H9 (cell line): ENCODE measurements around the gene TARM1. TPM values are rescaled to one million over a fixed set of nuclear protein-coding genes. Genes with fewer than 3 reads are reported as not detected.

Source experiments
- DNase-seq: peaks from one replicate; pipeline ENCODE4 v3.0.0-alpha.2; 2017
- H2AFZ ChIP-seq: one replicate; pipeline ENCODE4 v1.6.1; 2013; ENCODE audit warnings: mild to moderate bottlenecking, low read length, control low read depth, moderate library complexity
- H2AK5ac ChIP-seq: 2 replicates; pipeline ENCODE4 v1.6.1; 2013; ENCODE audit warnings: low read length, control low read depth, mixed read lengths; ENCODE audit not compliant: insufficient read length
- H2BK120ac ChIP-seq: one replicate; pipeline ENCODE4 v1.6.1; 2013; ENCODE audit warnings: low read depth, mild to moderate bottlenecking, low read length, control low read depth, inconsistent platforms; ENCODE audit not compliant: poor library complexity, severe bottlenecking
- H2BK12ac ChIP-seq: 2 replicates; pipeline ENCODE4 v1.6.1; 2013; ENCODE audit warnings: low read length, control low read depth, mixed read lengths, low read depth; ENCODE audit not compliant: insufficient read length
- H2BK15ac ChIP-seq: 2 replicates; pipeline ENCODE4 v1.6.1; 2013; ENCODE audit warnings: low read depth, low read length, control low read depth
- H2BK20ac ChIP-seq: one replicate; pipeline ENCODE4 v1.6.1; 2013; ENCODE audit warnings: low read depth, mild to moderate bottlenecking, low read length, control low read depth, inconsistent platforms; ENCODE audit not compliant: poor library complexity, severe bottlenecking
- H2BK5ac ChIP-seq: 2 replicates; pipeline ENCODE4 v1.6.1; 2013; ENCODE audit warnings: low read length, control low read depth, mixed read lengths; ENCODE audit not compliant: insufficient read length
- H3K14ac ChIP-seq: 2 replicates; pipeline ENCODE4 v1.6.1; 2013; ENCODE audit warnings: low read length, control low read depth; ENCODE audit not compliant: insufficient read depth
- H3K18ac ChIP-seq: 2 replicates; pipeline ENCODE4 v1.6.1; 2013; ENCODE audit warnings: low read depth, mild to moderate bottlenecking, mixed read lengths, low read length, control low read depth; ENCODE audit not compliant: insufficient read length
- H3K23ac ChIP-seq: 2 replicates; pipeline ENCODE4 v1.6.1; 2013; ENCODE audit warnings: low read length, control low read depth, mixed read lengths, low read depth; ENCODE audit not compliant: insufficient read length
- H3K23me2 ChIP-seq: 2 replicates; pipeline ENCODE4 v1.6.1; 2013; ENCODE audit warnings: low read depth, mild to moderate bottlenecking, mixed read lengths, low read length, control low read depth; ENCODE audit not compliant: insufficient read length, poor library complexity, severe bottlenecking
- H3K27ac ChIP-seq: 2 replicates; pipeline ENCODE4 v1.5.1; 2013; ENCODE audit warnings: low read length, control low read depth, mixed read lengths, low read depth; ENCODE audit not compliant: insufficient read length
- H3K27me3 ChIP-seq: 2 replicates; pipeline ENCODE4 v1.6.1; 2013; ENCODE audit warnings: low read length, control low read depth, inconsistent platforms; ENCODE audit not compliant: insufficient read depth
- H3K4ac ChIP-seq: 2 replicates; pipeline ENCODE4 v1.6.1; 2013; ENCODE audit warnings: low read depth, mild to moderate bottlenecking, control low read depth, inconsistent platforms, low read length, moderate library complexity
- H3K4me1 ChIP-seq: 2 replicates; pipeline ENCODE4 v1.6.1; 2013; ENCODE audit warnings: low read length, control low read depth, inconsistent platforms; ENCODE audit not compliant: insufficient read depth
- H3K4me2 ChIP-seq: 2 replicates; pipeline ENCODE4 v1.6.1; 2013; ENCODE audit warnings: low read length, control low read depth, mixed read lengths; ENCODE audit not compliant: insufficient read length, insufficient read depth
- H3K56ac ChIP-seq: 2 replicates; pipeline ENCODE4 v1.6.1; 2013; ENCODE audit warnings: low read depth, mild to moderate bottlenecking, mixed read lengths, low read length, control low read depth; ENCODE audit not compliant: insufficient read length
- H3K79me1 ChIP-seq: 2 replicates; pipeline ENCODE4 v1.6.1; 2013; ENCODE audit warnings: low read depth, mild to moderate bottlenecking, moderate library complexity, low read length, control low read depth, inconsistent platforms; ENCODE audit not compliant: insufficient read depth, poor library complexity, severe bottlenecking
- H3K79me2 ChIP-seq: 2 replicates; pipeline ENCODE4 v1.6.1; 2013; ENCODE audit warnings: low read length, control low read depth, inconsistent platforms; ENCODE audit not compliant: insufficient read depth
- H3K9ac ChIP-seq: 2 replicates; pipeline ENCODE4 v1.6.1; 2013; ENCODE audit warnings: low read length, control low read depth, mixed read lengths; ENCODE audit not compliant: insufficient read length; ENCODE audit errors: extremely low read depth
- H3K9me3 ChIP-seq: one replicate; pipeline ENCODE4 v1.6.1; 2013; ENCODE audit warnings: low read depth, low read length, inconsistent platforms; ENCODE audit not compliant: control insufficient read depth
- H3T11ph ChIP-seq: one replicate; pipeline ENCODE4 v1.6.1; 2013; ENCODE audit warnings: mild to moderate bottlenecking, low read length, control low read depth, inconsistent platforms
- H4K20me1 ChIP-seq: one replicate; pipeline ENCODE4 v1.6.1; 2013; ENCODE audit not compliant: control insufficient read depth, insufficient read length, insufficient read depth
- H4K5ac ChIP-seq: 2 replicates; pipeline ENCODE4 v1.6.1; 2013; ENCODE audit warnings: low read depth, mild to moderate bottlenecking, mixed read lengths, low read length, control low read depth; ENCODE audit not compliant: insufficient read length
- H4K8ac ChIP-seq: replicated peaks from 2 replicates; pipeline ENCODE4 v1.6.1; 2013; ENCODE audit warnings: low read length, control low read depth, mixed read lengths, low read depth; ENCODE audit not compliant: insufficient read length
- H4K91ac ChIP-seq: 2 replicates; pipeline ENCODE4 v1.6.1; 2013; ENCODE audit warnings: low read depth, mild to moderate bottlenecking, moderate library complexity, mixed read lengths, low read length, control low read depth; ENCODE audit not compliant: insufficient read length
- H3K27ac Mint-ChIP-seq, 3 experiments: 2 replicates in 2 of 3; 3 replicates in 1 of 3; pipeline ENCODE4 v1.8.0; 2020 to 2021; ENCODE audit warnings: mixed read lengths in 3 of 3, mild to moderate bottlenecking in 1 of 3, moderate library complexity in 1 of 3
- H3K27me3 Mint-ChIP-seq: 2 replicates; pipeline ENCODE4 v1.8.0; 2021; ENCODE audit warnings: low read depth, mild to moderate bottlenecking, moderate library complexity, mixed read lengths
- H3K36me3 Mint-ChIP-seq, 3 experiments: 2 replicates in 2 of 3; 3 replicates in 1 of 3; pipeline ENCODE4 v1.8.0; 2020 to 2021; ENCODE audit warnings: low read depth in 3 of 3, mixed read lengths in 3 of 3; ENCODE audit not compliant: insufficient read depth in 1 of 3
- H3K4me1 Mint-ChIP-seq, 2 experiments: 2 replicates each; pipeline ENCODE4 v1.8.0; 2020; ENCODE audit warnings: mixed read lengths in 2 of 2
- H3K4me3 Mint-ChIP-seq, 2 experiments: 2 replicates in 1 of 2; 3 replicates in 1 of 2; pipeline ENCODE4 v1.8.0; 2020 to 2021; ENCODE audit warnings: mild to moderate bottlenecking in 2 of 2, mixed read lengths in 2 of 2, moderate library complexity in 1 of 2
- H3K9me3 Mint-ChIP-seq, 2 experiments: 2 replicates in 1 of 2; 3 replicates in 1 of 2; pipeline ENCODE4 v1.8.0; 2020; ENCODE audit warnings: mild to moderate bottlenecking in 2 of 2, mixed read lengths in 2 of 2, moderate library complexity in 1 of 2
- CTCF ChIP-seq: fragments of 200-600 bp; sonication (generic); conservative IDR thresholded peaks from 3 replicates; pipeline ENCODE4 v1.8.0; 2021; ENCODE audit warnings: antibody characterized with exemption, mild to moderate bottlenecking
- WGBS: extraction: QIAGEN DNeasy Blood & Tissue Kit; methylation state at CpG from one replicate; pipeline ENCODE4 v1.1.7; 2013; ENCODE audit warnings: missing lambda C conversion rate, low lambda C conversion rate, mixed read lengths; ENCODE audit not compliant: insufficient read length; ENCODE audit errors: extremely low coverage; 5-methylcytosine and 5-hydroxymethylcytosine counted together
- total RNA-seq: library from RNA; stranded (reverse); gene quantifications from 2 replicates; pipeline ENCODE4 v1.2.1, GENCODE V29; 2021

Gene TARM1
- total RNA-seq, 1 experiment from 2014 or later = not detected

- Histone ChIP-seq H3K4me1 (peaks cover 3% of the 10 kb centered on the region), H4K20me1 (no peaks in the 10 kb centered on the region), H3K79me2 (no peaks in the 10 kb centered on the region), H2AFZ (no peak overlapping the region), H3K23me2 (no peaks in the 10 kb centered on the region), H3K79me1 (no peaks in the 10 kb centered on the region), H3T11ph (no peak overlapping the region), H2BK20ac (no peak overlapping the region), H4K5ac (no peak overlapping the region), H2BK120ac (no peak overlapping the region), H3K18ac (no peak overlapping the region), H2BK12ac (no peak overlapping the region), H4K8ac (no peak overlapping the region), H3K4me2 (no peak overlapping the region), H3K27ac (no peak overlapping the region), H3K27me3 (no peaks in the 10 kb centered on the region), H4K91ac (no peak overlapping the region), H2BK5ac (no peak overlapping the region), H3K9me3 (no peaks in the 10 kb centered on the region), H3K56ac (no peak overlapping the region), H3K23ac (no peak overlapping the region), H2AK5ac (no peak overlapping the region), H2BK15ac (no peak overlapping the region), H3K14ac (no peak overlapping the region; the same call in 1 of the 2 replicates), H3K4ac (no peak overlapping the region), H3K9ac (no peak overlapping the region)
- peak; percentile 90 for DNase-seq
- H3K4me1 Mint-ChIP-seq = peaks cover 23 to 24% of the 10 kb centered on the region in 2 experiments
- H3K27me3 Mint-ChIP-seq = no peaks in the 10 kb centered on the region; the same call in 1 of the 2 replicates
- H3K4me3 Mint-ChIP-seq = peak overlapping the region in 1 of 2 experiments; percentile 5; a peak in 1 of 5 replicates
- peak; percentile 75 for TF ChIP-seq CTCF
- H3K36me3 Mint-ChIP-seq = peaks cover 0 to 3% (median 0%) of the 10 kb centered on the region in 3 experiments; a peak in 2 of 7 replicates
- H3K27ac Mint-ChIP-seq = peak overlapping the region in 2 of 3 experiments; percentile 1 to 10; a peak in 4 of 7 replicates
- WGBS = no CpG with 5 or more reads among the region's 9 CpGs
- peaks cover 0 to 3% of the 10 kb centered on the region in 2 experiments; a peak in 1 of 5 replicates for H3K9me3 Mint-ChIP-seq
Measured at GRCh38 chr19:54029930-54030490, 51.2 kb downstream of the TARM1 start.
